Measurements from ENCODE around the gene PPP2R5E. TPM values are rescaled to one million over a fixed set of nuclear protein-coding genes. Genes with fewer than 3 reads are reported as not detected.

Gene PPP2R5E
- total and polyA plus RNA-seq, 2 of the 8 experiments (the other 6 are each of a cell fraction or from before 2014, with no cell fraction given): 6.8 to 64.6 TPM

GRCh38 chr14:63421226-63421625, 122.0 kb downstream of the PPP2R5E start (continued):
- TF ChIP-seq TEAD4 (IDR thresholded peaks at IDR 0.05; ENCODE audit: low read depth, low read length) (no peak), PHF8 (conservative IDR thresholded peaks at IDR 0.05; ENCODE audit: low read depth, low read length) (no peak), CEBPB (IDR thresholded peaks at IDR 0.05; ENCODE audit: low read depth, low read length) (no peak), KDM5A (IDR thresholded peaks at IDR 0.05; ENCODE audit: low read length) (no peak), RBBP5 (IDR thresholded peaks at IDR 0.05; ENCODE audit: borderline replicate concordance, low read depth, low read length) (no peak)

Measured in H1 (cell line).